H1 (cell line): Measurements from ENCODE around the gene GSTO2. TPM values are rescaled to one million over a fixed set of nuclear protein-coding genes. Genes with fewer than 3 reads are reported as not detected.

Experiments
- CTCF ChIA-PET: fragments of 300-600 bp; sonication (Branson Sonifier 250); formaldehyde crosslinking; loops from one replicate; lab custom pipeline; 2021; ENCODE audit not compliant: partially characterized antibody; lab: Charles Lee
- POLR2A ChIA-PET: fragments of 300-600 bp; sonication (Branson Sonifier 250); formaldehyde crosslinking; loops from one replicate; lab custom pipeline; 2021; ENCODE audit warnings: inconsistent platforms; ENCODE audit not compliant: partially characterized antibody; lab: Charles Lee
- DNase-seq, 2 experiments: peaks; one replicate each; pipeline versions ENCODE4 v3.0.0 to v3.0.0-alpha.2; 2010 to 2022; ENCODE audit warnings: low spot score in 2 of 2, low read depth in 1 of 2, mixed read lengths in 1 of 2
- FAIRE-seq: peaks from 2 replicates; lab custom pipeline; 2011; peaks lifted over from hg19 to GRCh38; lab: Jason Lieb, UNC
- H2AFZ ChIP-seq: 2 replicates; pipeline ENCODE4 v1.8.1; 2012; ENCODE audit warnings: low read length, inconsistent platforms
- H2AK5ac ChIP-seq: 2 replicates; pipeline ENCODE4 v1.6.1; 2013; ENCODE audit warnings: low read depth, low read length
- H2BK120ac ChIP-seq: replicated peaks from 2 replicates; pipeline ENCODE3; 2013; ENCODE audit warnings: low read depth, low read length, inconsistent platforms
- H2BK12ac ChIP-seq: 2 replicates; pipeline ENCODE4 v1.6.1; 2013; ENCODE audit warnings: low read depth, low read length
- H2BK15ac ChIP-seq: 2 replicates; pipeline ENCODE4 v1.6.1; 2013; ENCODE audit warnings: low read length
- H2BK20ac ChIP-seq: 2 replicates; pipeline ENCODE4 v1.6.1; 2013; ENCODE audit warnings: low read length
- H2BK5ac ChIP-seq: 2 replicates; pipeline ENCODE4 v1.6.1; 2013; ENCODE audit warnings: low read depth, low read length
- H3K14ac ChIP-seq: 2 replicates; pipeline ENCODE4 v1.6.1; 2013; ENCODE audit warnings: inconsistent platforms; ENCODE audit not compliant: insufficient read length
- H3K18ac ChIP-seq: 2 replicates; pipeline ENCODE4 v1.6.1; 2013; ENCODE audit warnings: low read length; ENCODE audit errors: extremely low read depth
- H3K23ac ChIP-seq: 2 replicates; pipeline ENCODE4 v1.6.1; 2013; ENCODE audit warnings: inconsistent platforms; ENCODE audit not compliant: insufficient read length
- H3K23me2 ChIP-seq: 2 replicates; pipeline ENCODE4 v1.6.1; 2013; ENCODE audit warnings: low read depth, low read length
- H3K27ac ChIP-seq: 2 replicates; pipeline ENCODE4 v1.6.1; 2011; ENCODE audit warnings: low read depth, low read length, inconsistent platforms
- H3K27me3 ChIP-seq, 4 experiments: replicated peaks in 1 of 4; 1 replicate in 1 of 4; 2 replicates in 3 of 4; pipeline versions ENCODE4 v1.6.1 to v1.8.1; 2011 to 2013; ENCODE audit warnings: low read length in 3 of 4, mild to moderate bottlenecking in 3 of 4, inconsistent platforms in 2 of 4, mixed read lengths in 2 of 4, moderate library complexity in 1 of 4; ENCODE audit not compliant: control insufficient read depth in 3 of 4, insufficient read depth in 3 of 4; ENCODE audit errors: extremely low read depth in 1 of 4
- H3K36me3 ChIP-seq, 4 experiments: 2 replicates each; pipeline versions ENCODE4 v1.6.1 to v1.8.1; 2011 to 2013; ENCODE audit warnings: mild to moderate bottlenecking in 4 of 4, low read length in 3 of 4, moderate library complexity in 2 of 4, control low read depth in 1 of 4, inconsistent platforms in 1 of 4; ENCODE audit not compliant: insufficient read depth in 4 of 4, control insufficient read depth in 2 of 4
- H3K4ac ChIP-seq: replicated peaks from 2 replicates; pipeline ENCODE3; 2013; ENCODE audit warnings: low read length, low read depth, mixed read lengths, inconsistent platforms; ENCODE audit not compliant: insufficient read length
- H3K4me1 ChIP-seq, 4 experiments: replicated peaks in 1 of 4; 1 replicate in 1 of 4; 2 replicates in 3 of 4; pipeline versions ENCODE4 v1.6.1 to v1.8.1; 2011 to 2013; ENCODE audit warnings: low read length in 3 of 4, inconsistent platforms in 2 of 4, mixed read lengths in 1 of 4; ENCODE audit not compliant: insufficient read depth in 4 of 4, control insufficient read depth in 3 of 4
- H3K4me2 ChIP-seq, 2 experiments: 2 replicates each; pipeline versions ENCODE4 v1.6.1 to v1.8.1; 2011 to 2013; ENCODE audit warnings: low read depth in 2 of 2, low read length in 2 of 2, control low read depth in 1 of 2, inconsistent platforms in 1 of 2, mild to moderate bottlenecking in 1 of 2; ENCODE audit not compliant: insufficient read depth in 1 of 2
- H3K4me3 ChIP-seq, 4 experiments: fragments of 200-600, 300-600 bp in 1 of 4; sonication (generic), shearing (Covaris generic), sonication (Bioruptor Twin) in 1 of 4; 2 replicates each; pipeline versions ENCODE4 v1.5.1 to v1.8.1; 2011 to 2016; ENCODE audit warnings: low read length in 4 of 4, low read depth in 3 of 4, control low read depth in 2 of 4, inconsistent platforms in 2 of 4, mild to moderate bottlenecking in 2 of 4, mixed read lengths in 1 of 4, moderate library complexity in 1 of 4; ENCODE audit not compliant: insufficient read depth in 2 of 4; ENCODE audit errors: extremely low read depth in 1 of 4
- H3K56ac ChIP-seq: replicated peaks from 2 replicates; pipeline ENCODE3; 2013; ENCODE audit warnings: low read depth, mild to moderate bottlenecking, mixed read lengths, low read length, inconsistent platforms; ENCODE audit not compliant: insufficient read length
- H3K79me1 ChIP-seq: 2 replicates; pipeline ENCODE4 v1.6.1; 2013; ENCODE audit warnings: low read depth, low read length, control low read depth
- H3K79me2 ChIP-seq, 2 experiments: 2 replicates each; pipeline versions ENCODE4 v1.6.1 to v1.8.1; 2012 to 2013; ENCODE audit warnings: low read length in 2 of 2, mild to moderate bottlenecking in 2 of 2, inconsistent platforms in 1 of 2; ENCODE audit not compliant: insufficient read depth in 2 of 2, control insufficient read depth in 1 of 2
- H3K9ac ChIP-seq, 4 experiments: replicated peaks in 1 of 4; 1 replicate in 1 of 4; 2 replicates in 3 of 4; pipeline versions ENCODE4 v1.6.1 to v1.8.1; 2011 to 2013; ENCODE audit warnings: low read depth in 3 of 4, low read length in 3 of 4, control low read depth in 2 of 4, mild to moderate bottlenecking in 2 of 4, moderate library complexity in 2 of 4, inconsistent platforms in 1 of 4; ENCODE audit errors: extremely low read depth in 1 of 4
- H3K9me3 ChIP-seq, 2 experiments: 2 replicates each; pipeline versions ENCODE4 v1.6.1 to v1.8.1; 2012 to 2013; ENCODE audit warnings: mild to moderate bottlenecking in 2 of 2, moderate library complexity in 2 of 2, control low read depth in 1 of 2, inconsistent platforms in 1 of 2, low read depth in 1 of 2, low read length in 1 of 2, mixed read lengths in 1 of 2; ENCODE audit not compliant: insufficient read depth in 2 of 2
- H4K20me1 ChIP-seq, 2 experiments: replicated peaks in 1 of 2; 2 replicates each; pipeline versions ENCODE3 to v1.8.1; 2011 to 2013; ENCODE audit warnings: inconsistent platforms in 2 of 2, low read length in 2 of 2, mild to moderate bottlenecking in 1 of 2; ENCODE audit not compliant: insufficient read depth in 2 of 2, control insufficient read depth in 1 of 2
- H4K5ac ChIP-seq: 2 replicates; pipeline ENCODE4 v1.6.1; 2013; ENCODE audit warnings: low read length, low read depth, mixed read lengths, inconsistent platforms; ENCODE audit not compliant: insufficient read length
- H4K8ac ChIP-seq: 2 replicates; pipeline ENCODE4 v1.8.0; 2013; ENCODE audit warnings: mild to moderate bottlenecking, moderate library complexity, low read length, inconsistent platforms; ENCODE audit not compliant: insufficient read depth; ENCODE audit errors: extremely low read depth
- H4K91ac ChIP-seq: replicated peaks from 2 replicates; pipeline ENCODE3; 2013; ENCODE audit warnings: low read length, mixed read lengths, inconsistent platforms; ENCODE audit not compliant: insufficient read length
- HDAC6 ChIP-seq: IDR thresholded peaks from one replicate; pipeline ENCODE4 v1.7.1; 2012; ENCODE audit warnings: low read depth, mild to moderate bottlenecking, inconsistent platforms, low read length, moderate library complexity
- JUN ChIP-seq: IDR thresholded peaks from 2 replicates; pipeline ENCODE4 v1.6.1; 2011; ENCODE audit warnings: low read depth, mild to moderate bottlenecking, improper control_type of control experiment, low read length
- JUND ChIP-seq: IDR thresholded peaks from 2 replicates; pipeline ENCODE4 v1.6.1; 2011; ENCODE audit warnings: mild to moderate bottlenecking, improper control_type of control experiment, low read length
- WGBS, 2 experiments: shearing (Covaris generic) in 1 of 2; methylation state at CpG; one replicate each; pipeline versions ENCODE4 v1.1.6 to v1.1.7; 2013 to 2015; ENCODE audit warnings: low lambda C conversion rate in 2 of 2, mixed read lengths in 2 of 2, inconsistent platforms in 1 of 2, low coverage in 1 of 2, missing lambda C conversion rate in 1 of 2; ENCODE audit not compliant: insufficient replicate concordance in 2 of 2, insufficient coverage in 1 of 2, insufficient read length in 1 of 2; ENCODE audit errors: extremely low coverage in 1 of 2, missing lambda C conversion rate in 1 of 2; 5-methylcytosine and 5-hydroxymethylcytosine counted together
- polyA plus RNA-seq, 7 experiments: library from polyadenylated mRNA; depleted of rRNA in 3 of 7; stranded (reverse) in 5 of 7; unstranded in 2 of 7; fragments of >200 nt in 5 of 7; fragments of 200-250 nt in 2 of 7; gene quantifications; 1 replicate in 5 of 7; 2 replicates in 1 of 7; 4 replicates in 1 of 7; pipeline versions ENCODE4 v1.2.1 to v1.2.3, GENCODE V29; 2011 to 2013; ENCODE audit warnings: missing spikeins in 2 of 7, mixed read lengths in 2 of 7
- total RNA-seq: library from RNA; stranded (reverse); fragmentation: NEBNext Ultra II Directional; extraction: Animal tissue kit (Norgen Biotek cat#: 25700); gene quantifications from 2 replicates; pipeline ENCODE4 v1.2.1, GENCODE V29; 2021

Gene GSTO2
- total and polyA plus RNA-seq, 2 of the 8 experiments (the other 6 are each of a cell fraction or from before 2014, with no cell fraction given) = 13.1 to 41.7 TPM

- no peak overlapping the region for H2BK120ac ChIP-seq
- no peak overlapping the region for H2BK5ac ChIP-seq
- no peaks in the 10 kb centered on the region for H3K36me3 ChIP-seq
- no peak overlapping the region for H3K4me3 ChIP-seq
- no peak overlapping the region for H3K9ac ChIP-seq
- no peak overlapping the region for H4K8ac ChIP-seq
- no peak overlapping the region for H2AK5ac ChIP-seq
- H2BK12ac ChIP-seq = no peak overlapping the region
- no peaks in the 10 kb centered on the region for H3K4me1 ChIP-seq
- H3K27me3 ChIP-seq = no peaks in the 10 kb centered on the region
- no peaks in the 10 kb centered on the region for H3K23me2 ChIP-seq
- H3K4me2 ChIP-seq = no peak overlapping the region
- no peak overlapping the region for H3K18ac ChIP-seq
- ChIA-PET CTCF (interaction anchor here (0.9 to 1.0 kb wide), 2 partner anchors 212 to 217 kb away, joined by 3 to 4 read pairs; no protein-coding TSS in a partner anchor), POLR2A (interaction anchor here (0.9 kb wide), 1 partner anchor 10 kb away, joined by 3 read pairs; no protein-coding TSS in a partner anchor)
- no peaks in the 10 kb centered on the region for H4K20me1 ChIP-seq
- 0 out of 4 replicates have a peak, but pooled peaks cover 0 to 5% of the 10 kb centered on the region in 2 experiments for H3K9me3 ChIP-seq
- no peak overlapping the region for H2BK20ac ChIP-seq
- 94% methylated on average over 28 of the region's 34 CpGs; no CpG with 5 or more reads in 1 of the 2 experiments for WGBS, 2 experiments
- no peak overlapping the region for H4K5ac ChIP-seq
- H2AFZ ChIP-seq = no peak overlapping the region
- H3K56ac ChIP-seq = no peak overlapping the region
- DNase-seq (no peak), FAIRE-seq (no peak)
- H3K79me2 ChIP-seq = no peaks in the 10 kb centered on the region
- no peaks in the 10 kb centered on the region for H3K79me1 ChIP-seq
- H4K91ac ChIP-seq = no peak overlapping the region
- TF ChIP-seq JUND = no peak
- no peak for TF ChIP-seq JUN
- no peak for TF ChIP-seq HDAC6
- no peak overlapping the region for H3K4ac ChIP-seq
- H3K23ac ChIP-seq = no peak overlapping the region
- no peak overlapping the region for H3K14ac ChIP-seq
- H2BK15ac ChIP-seq = no peak overlapping the region
- H3K27ac ChIP-seq = no peak overlapping the region
These were observed 23.8 kb upstream of the GSTO2 start for GRCh38 chr10:104245066-104245632.
